Aorta (tissue), 5 donors: Measurements from ENCODE around the gene PROS1. TPM values are rescaled to one million over a fixed set of nuclear protein-coding genes. Genes with fewer than 3 reads are reported as not detected.
A peak's percentile ranks its signal among the peaks of the same experiment; 100 is the strongest.
"Not testable (repeated sequence)": the region's sequence is repeated elsewhere in the genome, so short reads cannot be mapped to it uniquely, and the experiment has no call there.

Experiments
- ATAC-seq: fragments of 200-7000 bp; cut with Tn5 transposase; one replicate; pipeline ENCODE4 v1.9.1; 2022; ENCODE audit warnings: moderate library complexity; ENCODE audit not compliant: low FRiP score
- DNase-seq, 2 donors: peaks; one replicate each; pipeline ENCODE4 v3.0.0-alpha.2; 2020
- H3K27ac ChIP-seq, 2 donors: one replicate each; pipeline ENCODE4 v1.5.1; 2013; ENCODE audit warnings: low read length in 2 of 2, mild to moderate bottlenecking in 2 of 2, moderate library complexity in 2 of 2, control low read depth in 1 of 2, inconsistent platforms in 1 of 2, low read depth in 1 of 2
- H3K27me3 ChIP-seq, 2 donors: one replicate each; pipeline ENCODE4 v1.6.1; 2013; ENCODE audit warnings: control low read depth in 1 of 2, low read length in 1 of 2, mild to moderate bottlenecking in 1 of 2, moderate library complexity in 1 of 2; ENCODE audit not compliant: insufficient read depth in 2 of 2, control insufficient read depth in 1 of 2
- H3K36me3 ChIP-seq, 2 donors: one replicate each; pipeline ENCODE4 v1.6.1; 2013; ENCODE audit warnings: control low read depth in 1 of 2, low read length in 1 of 2, mild to moderate bottlenecking in 1 of 2; ENCODE audit not compliant: insufficient read depth in 2 of 2, control insufficient read depth in 1 of 2
- H3K4me1 ChIP-seq, 2 donors: one replicate each; pipeline ENCODE4 v1.6.1; 2013; ENCODE audit warnings: low read length in 2 of 2, control low read depth in 1 of 2, mild to moderate bottlenecking in 1 of 2, moderate library complexity in 1 of 2; ENCODE audit not compliant: insufficient read depth in 2 of 2, control insufficient read depth in 1 of 2
- H3K4me3 ChIP-seq, 2 donors: one replicate each; pipeline ENCODE4 v1.5.1; 2013; ENCODE audit warnings: low read length in 2 of 2, control low read depth in 1 of 2, mild to moderate bottlenecking in 1 of 2
- H3K9me3 ChIP-seq: one replicate; pipeline ENCODE4 v1.6.1; 2013; ENCODE audit warnings: mild to moderate bottlenecking, low read length; ENCODE audit not compliant: control insufficient read depth
- WGBS, 2 donors: extraction: QIAGEN DNeasy Blood & Tissue Kit; methylation state at CpG; one replicate each; pipeline ENCODE4 v1.1.7; 2013; 5-methylcytosine and 5-hydroxymethylcytosine counted together
- intact Hi-C, 2 donors: fragments of 100-400 bp; cut with DNase I; formaldehyde crosslinking; loops; one replicate each; pipeline versions ENCODE4 v1.14.2 to v1.15.0; 2022
- polyA plus RNA-seq, 2 donors: library from polyadenylated mRNA; stranded (reverse); fragments of 200-250 nt; gene quantifications; one replicate each; pipeline ENCODE4 v1.2.3, GENCODE V29; 2013
- total RNA-seq, 2 donors: library from RNA; stranded (reverse); fragmentation: NEBNext Ultra II Directional; extraction: Animal tissue kit (Norgen Biotek cat#: 25700); gene quantifications; one replicate each; pipeline ENCODE4 v1.2.1, GENCODE V29; 2021
- donor health status: healthy with polysubstance abuse.
- donor health status: Bipolar disorder and iron deficiency.
- donor health status: DM: no; HTN: no; CAD: no.
- donor health status: DM: no; HTN: no; CAD: no.
- donor health status: DM: yes; HTN: yes; CAD: no.

The PROS1 gene
- total and polyA plus RNA-seq, 4 donors: 40.5 to 132 (median 103) TPM

DNA sequence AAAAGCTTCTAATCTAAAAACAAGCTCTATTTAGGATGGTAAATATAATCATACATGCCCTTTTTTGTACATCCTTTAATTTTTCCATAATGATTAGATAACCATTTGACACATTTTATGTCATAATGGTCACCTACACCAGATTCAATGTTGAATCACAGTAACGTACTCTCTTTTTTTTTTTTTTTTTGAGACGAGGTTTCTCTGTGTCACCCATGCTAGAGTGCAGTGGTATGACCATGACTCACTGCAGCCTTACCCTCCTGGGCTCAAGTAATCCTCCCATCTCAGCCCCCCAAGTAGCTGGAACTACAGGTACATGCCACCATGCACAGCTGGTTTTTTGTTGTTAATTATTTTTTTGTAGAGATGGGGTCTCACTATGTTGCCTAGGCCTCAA lies 49.2 kb downstream of the PROS1 start:
- 86 to 91% methylated on average over 2 of the region's 2 CpGs for WGBS, 2 donors
- DNase-seq (no peak), ATAC-seq (no peak)
- H3K27me3 ChIP-seq: no peaks in the 10 kb centered on the region
- intact Hi-C loops: no loop called here
- no peak overlapping the region for H3K27ac ChIP-seq
- no peaks in the 10 kb centered on the region for H3K9me3 ChIP-seq
- no peaks in the 10 kb centered on the region for H3K36me3 ChIP-seq
- no peak overlapping the region for H3K4me3 ChIP-seq
- no peaks in the 10 kb centered on the region for H3K4me1 ChIP-seq

DNA sequence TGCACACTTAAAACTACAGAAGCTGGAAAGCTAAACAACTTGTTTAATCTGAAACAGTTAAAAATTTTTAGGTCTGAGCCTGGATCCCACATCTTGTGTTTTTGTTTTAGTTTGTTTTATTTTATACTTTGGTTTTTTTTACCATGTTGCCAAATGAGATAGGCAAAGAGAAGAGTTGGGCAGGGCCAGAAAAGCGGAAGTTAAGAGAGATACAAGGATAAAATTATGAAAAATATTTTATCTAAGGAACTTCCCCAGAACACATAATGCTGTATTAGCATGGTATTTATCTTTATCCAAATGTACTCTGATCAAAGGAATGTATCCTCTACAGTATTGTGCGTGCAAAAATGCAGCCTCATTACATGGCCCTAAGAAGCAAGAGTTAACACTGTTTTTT lies 50.7 kb downstream of the PROS1 start:
- no peak overlapping the region for H3K27ac ChIP-seq
- DNase-seq (no peak), ATAC-seq (no peak)
- H3K4me1 ChIP-seq: no peaks in the 10 kb centered on the region
- no peaks in the 10 kb centered on the region for H3K27me3 ChIP-seq
- 80 to 83% methylated on average over 2 of the region's 2 CpGs for whole genome bisulfite sequencing, 2 donors
- H3K4me3 ChIP-seq: no peak overlapping the region
- intact Hi-C loops: no loop called here
- no peaks in the 10 kb centered on the region for H3K36me3 ChIP-seq
- no peaks in the 10 kb centered on the region for H3K9me3 ChIP-seq

DNA sequence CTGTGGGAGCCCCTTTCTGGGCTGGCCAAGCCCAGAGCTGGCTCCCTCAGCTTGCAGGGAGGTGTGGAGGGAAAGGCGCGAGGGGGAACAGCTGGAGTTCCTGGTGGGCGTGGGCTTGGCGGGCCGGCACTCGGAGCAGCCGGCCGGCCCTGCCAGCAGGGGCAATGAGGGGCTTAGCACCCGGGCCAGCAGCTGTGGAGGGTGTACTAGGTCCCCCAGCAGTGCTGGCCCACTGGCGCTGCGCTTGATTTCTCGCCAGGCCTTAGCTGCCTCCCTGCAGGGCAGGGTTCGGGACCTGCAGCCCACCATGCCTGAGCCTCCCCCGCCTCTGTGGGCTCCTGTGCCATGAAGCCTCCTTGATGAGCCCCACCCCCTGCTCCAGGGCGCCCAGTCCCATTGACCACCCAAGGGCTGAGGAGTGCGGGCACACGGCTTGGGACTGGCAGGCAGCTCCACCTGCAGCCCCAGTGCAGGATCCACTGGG lies 56.1 kb downstream of the PROS1 start:
- not testable (repeated sequence) for DNase-seq, ATAC-seq, H3K9me3 ChIP-seq, H3K27me3 ChIP-seq, H3K27ac ChIP-seq, H3K4me1 ChIP-seq, H3K4me3 ChIP-seq, H3K36me3 ChIP-seq
- 95 to 96% methylated on average over 15 to 17 of the region's 17 CpGs for WGBS, 2 donors
- intact Hi-C loops: loop anchor here in 1 of 2 donors (10.0 kb wide), 1 partner anchor 147 kb away; the partner anchor contains the start of genes DHFR2 and NSUN3

DNA sequence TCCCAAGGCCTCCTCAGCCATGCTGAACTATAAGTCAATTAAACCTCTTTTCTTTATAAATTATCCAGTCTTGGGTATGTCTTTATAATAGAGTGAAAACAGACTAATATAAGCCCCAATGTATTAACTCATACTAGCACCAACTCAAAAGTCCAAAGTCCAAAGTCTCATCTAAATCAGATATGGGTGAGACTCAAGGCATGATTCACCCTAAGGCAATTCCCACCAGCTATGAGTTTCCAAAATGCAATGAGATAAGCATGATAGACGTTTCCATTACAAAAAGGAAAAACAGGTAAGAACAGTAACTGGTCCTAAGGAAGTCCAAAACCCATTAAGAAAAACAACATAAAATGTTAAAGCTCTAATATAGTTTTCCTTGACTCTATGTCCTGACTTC lies 60.1 kb downstream of the PROS1 start:
- not testable (repeated sequence) for H3K36me3 ChIP-seq, ATAC-seq, DNase-seq, H3K4me3 ChIP-seq, H3K9me3 ChIP-seq, H3K27ac ChIP-seq, H3K4me1 ChIP-seq, H3K27me3 ChIP-seq
- 33 to 53% methylated on average over 1 of the region's 1 CpG for WGBS, 2 donors
- intact Hi-C loops: loop anchor here in 1 of 2 donors (5.0 to 10.0 kb wide), 2 partner anchors 59 to 151 kb away; partner anchors contain the start of genes DHFR2, NSUN3 and PROS1

DNA sequence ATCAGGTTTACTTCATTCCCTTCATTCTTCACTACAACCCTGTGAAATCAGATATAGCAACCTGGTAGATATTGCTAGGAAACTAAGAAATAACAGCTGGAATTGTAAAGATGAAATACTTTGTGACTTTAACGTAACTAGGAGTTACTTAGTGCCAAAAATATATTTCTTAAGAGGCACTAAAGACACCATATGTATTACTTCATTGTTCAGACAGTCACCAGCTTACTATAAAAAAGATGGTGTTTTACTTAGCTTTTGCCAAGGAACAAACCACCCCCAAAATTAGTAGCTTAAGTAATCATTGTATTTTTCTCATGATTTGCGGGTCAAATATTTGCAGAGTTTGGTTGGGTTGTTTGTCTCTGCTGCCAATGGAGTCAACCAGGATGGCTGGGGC lies 62.5 kb downstream of the PROS1 start:
- H3K4me1 ChIP-seq: no peaks in the 10 kb centered on the region
- intact Hi-C loops: loop anchor here in 1 of 2 donors (5.0 to 10.0 kb wide), 2 partner anchors 61 to 154 kb away; partner anchors contain the start of genes DHFR2, NSUN3 and PROS1
- no peak for DNase-seq
- H3K27me3 ChIP-seq: no peaks in the 10 kb centered on the region
- H3K4me3 ChIP-seq: no peak overlapping the region
- H3K27ac ChIP-seq: no peak overlapping the region
- H3K36me3 ChIP-seq: no peaks in the 10 kb centered on the region
- WGBS, 2 donors: 51 to 53% methylated on average over 2 of the region's 2 CpGs
- H3K9me3 ChIP-seq: no peaks in the 10 kb centered on the region
- no peak for ATAC-seq

DNA sequence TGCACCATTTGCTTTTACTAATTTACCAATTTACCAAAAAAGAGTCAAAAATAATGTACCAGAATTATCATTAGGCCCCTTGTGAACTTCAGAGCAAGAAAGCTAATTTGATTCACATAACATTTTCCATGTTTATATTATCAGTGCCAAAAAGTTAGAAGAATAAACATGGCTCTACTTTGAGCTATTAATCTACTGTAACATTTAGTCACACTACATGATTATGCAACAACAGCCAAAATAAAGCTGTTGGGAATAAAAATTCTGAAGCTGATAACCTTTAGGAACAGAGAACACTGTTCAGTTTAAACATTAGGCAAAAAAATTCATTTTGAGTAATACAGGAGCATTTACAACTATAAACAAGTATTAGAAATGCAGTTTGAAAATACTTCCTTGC lies 63.6 kb downstream of the PROS1 start:
- ATAC-seq (no peak), DNase-seq (no peak)
- Histone ChIP-seq H3K4me1 (no peaks in the 10 kb centered on the region), H3K27ac (no peak overlapping the region), H3K36me3 (no peaks in the 10 kb centered on the region), H3K27me3 (no peaks in the 10 kb centered on the region), H3K4me3 (no peak overlapping the region), H3K9me3 (no peaks in the 10 kb centered on the region)
- intact Hi-C loops: loop anchor here in 1 of 2 donors (5.0 to 10.0 kb wide), 2 partner anchors 62 to 155 kb away; partner anchors contain the start of genes DHFR2, NSUN3 and PROS1

DNA sequence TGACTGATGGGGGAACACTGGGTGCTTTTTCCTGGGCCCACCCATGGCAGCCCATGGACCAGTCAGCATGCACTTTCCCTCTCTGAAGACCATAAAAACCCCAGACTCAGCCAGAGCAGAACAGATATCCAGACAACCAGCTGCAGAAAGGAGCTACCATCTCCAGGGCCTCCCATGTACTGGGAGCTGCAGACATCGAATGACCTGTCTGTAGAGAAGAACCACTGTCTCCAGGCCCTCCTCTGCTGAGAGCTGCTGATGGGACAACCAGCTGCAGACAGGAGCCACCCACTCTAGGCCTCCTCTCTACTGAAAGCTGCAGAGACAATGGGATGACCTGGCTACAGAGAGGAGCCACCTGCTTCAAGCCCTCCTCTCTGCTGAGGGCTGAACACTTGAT lies 66.6 kb downstream of the PROS1 start:
- Histone ChIP-seq H3K4me3 (no peak overlapping the region), H3K36me3 (no peaks in the 10 kb centered on the region), H3K4me1 (no peaks in the 10 kb centered on the region), H3K9me3 (no peaks in the 10 kb centered on the region), H3K27ac (no peak overlapping the region), H3K27me3 (no peaks in the 10 kb centered on the region)
- intact Hi-C loops: loop anchor here in 1 of 2 donors (10.0 kb wide), 1 partner anchor 62 kb away; no protein-coding TSS in a partner anchor
- WGBS, 2 donors: 68 to 83% methylated on average over 1 of the region's 1 CpG
- no peak for DNase-seq
- no peak for ATAC-seq

DNA sequence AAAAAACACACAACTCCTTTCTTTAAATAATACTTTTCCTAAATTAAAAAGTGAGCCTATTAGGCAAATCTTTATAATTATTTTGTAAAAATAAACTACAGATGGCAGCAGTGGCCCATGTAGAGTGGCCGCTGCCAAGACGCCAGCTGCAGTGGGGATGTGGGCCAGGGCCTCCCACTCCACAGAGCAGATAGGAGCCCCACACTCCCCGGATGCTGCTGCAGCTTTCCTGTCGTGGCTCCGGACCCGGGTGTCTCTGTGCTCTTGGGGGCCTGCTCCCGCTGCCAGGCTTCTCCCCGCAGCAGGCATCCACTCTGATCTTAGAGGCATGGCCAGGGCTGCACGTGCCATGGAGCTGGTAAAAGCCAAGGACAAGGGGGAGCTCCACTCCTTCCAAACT lies 67.5 kb downstream of the PROS1 start:
- DNase-seq (no peak), ATAC-seq (peak; percentile 19)
- Histone ChIP-seq H3K4me3 (no peak overlapping the region), H3K27ac (no peak overlapping the region), H3K9me3 (no peaks in the 10 kb centered on the region), H3K36me3 (no peaks in the 10 kb centered on the region), H3K27me3 (no peaks in the 10 kb centered on the region), H3K4me1 (no peaks in the 10 kb centered on the region)
- WGBS, 2 donors: 80 to 85% methylated on average over 9 of the region's 9 CpGs
- intact Hi-C loops: loop anchor here in 1 of 2 donors (10.0 kb wide), 1 partner anchor 61 kb away; no protein-coding TSS in a partner anchor

DNA sequence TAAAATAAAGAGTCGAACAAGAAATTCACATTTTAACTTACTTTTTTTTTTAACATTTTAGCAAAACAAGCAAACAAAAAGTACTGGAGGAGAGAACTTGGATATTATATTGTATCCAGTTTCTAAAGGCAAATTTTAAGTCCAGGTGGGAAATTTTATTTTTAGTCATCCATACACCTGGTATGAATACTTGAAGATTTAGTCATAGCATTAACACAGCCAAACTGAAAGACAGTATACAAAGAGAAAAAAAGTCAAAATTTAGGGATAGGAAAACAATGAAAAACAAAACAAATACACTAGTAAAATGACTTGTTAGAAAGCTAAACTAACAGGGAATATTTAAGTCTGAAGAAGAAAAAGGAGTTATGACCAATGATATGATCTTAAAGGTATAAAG lies 69.1 kb downstream of the PROS1 start:
- H3K27me3 ChIP-seq: no peaks in the 10 kb centered on the region
- no peak for DNase-seq
- no peaks in the 10 kb centered on the region for H3K4me1 ChIP-seq
- H3K36me3 ChIP-seq: no peaks in the 10 kb centered on the region
- intact Hi-C loops: loop anchor here in 1 of 2 donors (10.0 kb wide), 1 partner anchor 60 kb away; no protein-coding TSS in a partner anchor
- H3K27ac ChIP-seq: no peak overlapping the region
- H3K9me3 ChIP-seq: no peaks in the 10 kb centered on the region
- no peak overlapping the region for H3K4me3 ChIP-seq
- 85 to 88% methylated on average over 1 of the region's 1 CpG for WGBS, 2 donors
- ATAC-seq: no peak
